Ishikawa (cell line): ENCODE measurements around the gene SLC15A1.
A peak's percentile ranks its signal among the peaks of the same experiment; 100 is the strongest.

Experiments used
- CEBPB ChIP-seq: IDR thresholded peaks from 2 replicates; pipeline ENCODE4 v1.6.1; 2012
- CREB1 ChIP-seq: IDR thresholded peaks from 2 replicates; pipeline ENCODE4 v1.6.1; 2012; ENCODE audit warnings: low read depth
- EGR1 ChIP-seq: IDR thresholded peaks from 2 replicates; pipeline ENCODE4 v1.6.1; 2012
- EP300 ChIP-seq: IDR thresholded peaks from 2 replicates; pipeline ENCODE4 v1.6.1; 2012; ENCODE audit warnings: borderline replicate concordance
- MAX ChIP-seq: IDR thresholded peaks from 2 replicates; pipeline ENCODE4 v1.6.1; 2012
- RAD21 ChIP-seq: IDR thresholded peaks from 2 replicates; pipeline ENCODE4 v1.6.1; 2012; ENCODE audit warnings: low read depth

- TF ChIP-seq EGR1 = peak; percentile 23; the same call in 1 of the 2 replicates
- TF ChIP-seq EP300 = no peak
- no peak for TF ChIP-seq MAX
- TF ChIP-seq RAD21 = no peak
- TF ChIP-seq CREB1 = no peak
- TF ChIP-seq CEBPB = no peak
Measured at GRCh38 chr13:98784666-98785065, 32.2 kb upstream of the SLC15A1 start.
